K562 (cell line): ENCODE measurements around the gene TAF15. TPM values are rescaled to one million over a fixed set of nuclear protein-coding genes. Genes with fewer than 3 reads are reported as not detected.

Source experiments
- ATAC-seq: fragments of 200-7000 bp; cut with Tn5 transposase; 3 replicates; pipeline ENCODE4 v1.9.1; 2020; ENCODE audit warnings: moderate library complexity
- BruUV-seq: library from RNA; stranded (reverse); fragments of 400-500 nt; replicated peaks from 2 replicates; lab custom pipeline; 2021; lab: Mats Ljungman, UMichigan
- CTCF ChIA-PET: fragments of 300-600 bp; formaldehyde crosslinking; extraction: SDS; loops from one replicate; lab custom pipeline; 2021; ENCODE audit warnings: low intra/inter-chr PET ratio; lab: Yijun Ruan, JAX
- POLR2A ChIA-PET: fragments of 300-600, 350-650 bp; sonication (Branson Sonifier 250); formaldehyde crosslinking; extraction: SDS; loops from one replicate; lab custom pipeline; 2021; ENCODE audit warnings: antibody characterized with exemption, inconsistent platforms; lab: Yijun Ruan, JAX
- DNase-seq, 4 experiments: peaks; one replicate each; pipeline versions ENCODE4 v3.0.0 to v3.0.0-alpha.2; 2011 to 2018; ENCODE audit warnings: low spot score in 3 of 4, mixed read lengths in 3 of 4; ENCODE audit errors: extremely low read depth in 1 of 4
- FAIRE-seq: peaks from 2 replicates; lab custom pipeline; 2011; peaks lifted over from hg19 to GRCh38; lab: Jason Lieb, UNC
- H2AFZ ChIP-seq: 2 replicates; pipeline ENCODE4 v1.6.0; 2011; ENCODE audit warnings: low read depth, low read length, control low read depth, inconsistent platforms
- H3K27ac ChIP-seq: fragments of 200-600 bp; 3 replicates; pipeline ENCODE4 v1.8.0; 2011; ENCODE audit warnings: low read depth, mild to moderate bottlenecking, control low read depth, inconsistent platforms, low read length, moderate library complexity, mixed read lengths; ENCODE audit errors: extremely low read depth
- H3K27me3 ChIP-seq, 2 experiments: fragments of 300-600 bp in 1 of 2; 2 replicates in 1 of 2; 3 replicates in 1 of 2; pipeline versions ENCODE4 v1.6.0 to v1.8.0; 2011; ENCODE audit warnings: inconsistent platforms in 2 of 2, low read length in 2 of 2, mild to moderate bottlenecking in 1 of 2, mixed read lengths in 1 of 2, moderate library complexity in 1 of 2; ENCODE audit not compliant: control insufficient read depth in 2 of 2, insufficient read depth in 2 of 2
- H3K36me3 ChIP-seq: fragments of 300-600 bp; 3 replicates; pipeline ENCODE4 v1.8.0; 2011; ENCODE audit warnings: mild to moderate bottlenecking, low read length, inconsistent platforms; ENCODE audit not compliant: control insufficient read depth, insufficient read depth
- H3K4me1 ChIP-seq, 2 experiments: fragments of 200-600 bp in 1 of 2; replicated peaks in 1 of 2; 2 replicates in 1 of 2; 3 replicates in 1 of 2; pipeline versions ENCODE4 v1.5.1 to v1.8.0; 2011; ENCODE audit warnings: inconsistent platforms in 2 of 2, low read length in 2 of 2, mild to moderate bottlenecking in 1 of 2, mixed read lengths in 1 of 2, moderate library complexity in 1 of 2; ENCODE audit not compliant: control insufficient read depth in 2 of 2, insufficient read depth in 2 of 2
- H3K4me2 ChIP-seq: 2 replicates; pipeline ENCODE4 v1.6.1; 2011; ENCODE audit warnings: low read length, control low read depth, inconsistent platforms, mixed read lengths; ENCODE audit not compliant: insufficient read depth
- H3K4me3 ChIP-seq: fragments of 200-600 bp; sonication (generic), shearing (Covaris generic); 2 replicates; pipeline ENCODE4 v1.5.1; 2016; ENCODE audit warnings: control low read depth, inconsistent platforms
- H3K79me2 ChIP-seq: fragments of 200-600 bp; 3 replicates; pipeline ENCODE4 v1.8.0; 2011; ENCODE audit warnings: low read length, inconsistent platforms; ENCODE audit not compliant: control insufficient read depth, insufficient read depth
- H3K9ac ChIP-seq, 2 experiments: 2 replicates each; pipeline versions ENCODE4 v1.6.0 to v1.6.1; 2011; ENCODE audit warnings: low read depth in 2 of 2, low read length in 2 of 2, control low read depth in 1 of 2, inconsistent platforms in 1 of 2, mild to moderate bottlenecking in 1 of 2, mixed read lengths in 1 of 2; ENCODE audit not compliant: insufficient read depth in 1 of 2
- H3K9me1 ChIP-seq: one replicate; pipeline ENCODE4 v1.6.0; 2011; ENCODE audit warnings: inconsistent platforms, mild to moderate bottlenecking, low read length, moderate library complexity; ENCODE audit not compliant: control insufficient read depth, insufficient read depth
- H3K9me3 ChIP-seq: replicated peaks from 2 replicates; pipeline ENCODE4 v1.5.1; 2011; ENCODE audit warnings: low read depth, low read length, inconsistent platforms; ENCODE audit not compliant: control insufficient read depth, insufficient read depth
- H4K20me1 ChIP-seq: replicated peaks from 2 replicates; pipeline ENCODE4 v1.6.1; 2011; ENCODE audit warnings: low read length, inconsistent platforms, mixed read lengths; ENCODE audit not compliant: control insufficient read depth, insufficient read depth
- ARID4B ChIP-seq: sonication (generic); formaldehyde crosslinking; IDR thresholded peaks from 2 replicates; pipeline ENCODE4 v1.8.0; 2022; ENCODE audit warnings: mild to moderate bottlenecking, missing genetic modification reagents
- DPF2 ChIP-seq: fragments of 450-650 bp; IDR thresholded peaks from 2 replicates; pipeline ENCODE4 v1.6.1; 2016
- NFE2L1 ChIP-seq: fragments of 450-650 bp; IDR thresholded peaks from 2 replicates; pipeline ENCODE4 v1.6.1; 2016; ENCODE audit warnings: missing genetic modification characterization, low read depth, mild to moderate bottlenecking, missing compliant biosample characterization, moderate library complexity, borderline replicate concordance
- NFIC ChIP-seq: fragments of 450-650 bp; IDR thresholded peaks from 2 replicates; pipeline ENCODE4 v1.6.1; 2017; ENCODE audit warnings: mild to moderate bottlenecking, inconsistent platforms
- PURB ChIP-seq: sonication (generic); formaldehyde crosslinking; IDR thresholded peaks from 2 replicates; pipeline ENCODE4 v1.9.0; 2021; ENCODE audit warnings: low read depth, mild to moderate bottlenecking, missing genetic modification reagents
- TRIM28 ChIP-seq: fragments of 450-650 bp; IDR thresholded peaks from 2 replicates; pipeline ENCODE4 v1.6.1; 2017
- WGBS: fragments of 100-300 bp; shearing (Covaris generic); methylation state at CpG from one replicate; pipeline ENCODE4 v1.1.6; 2016; ENCODE audit warnings: low coverage, mixed read lengths; ENCODE audit not compliant: insufficient coverage; ENCODE audit errors: missing lambda C conversion rate; 5-methylcytosine and 5-hydroxymethylcytosine counted together
- in situ Hi-C: fragments of 300-500 bp; cut with MboI; formaldehyde crosslinking; loops from 4 replicates; pipeline ENCODE4 v1.15.0; 2018; ENCODE audit warnings: inconsistent platforms, mixed read lengths
- intact Hi-C: fragments of 100-400 bp; cut with micrococcal nuclease; formaldehyde crosslinking; loops from 2 replicates; pipeline ENCODE4 v1.14.2; 2022
- polyA plus RNA-seq, 8 experiments: library from polyadenylated mRNA; depleted of rRNA in 4 of 8; stranded (reverse) in 5 of 8; unstranded in 3 of 8; fragments of >200 nt; fragmentation: Nextera tagmentation in 2 of 8; fragmentation: Illumina TruSeq in 1 of 8; extraction: Ambion mirVana in 2 of 8; extraction: Trizol in 1 of 8; gene quantifications; 2 replicates each; pipeline versions ENCODE4 v1.2.1 to v1.2.3, GENCODE V29; 2011 to 2014; ENCODE audit warnings: inconsistent platforms in 1 of 8, missing spikeins in 1 of 8
- total RNA-seq, 7 experiments: library from RNA; depleted of rRNA in 6 of 7; stranded (reverse); fragments of >200 nt in 6 of 7; fragmentation: Illumina TruSeq in 2 of 7; extraction: Trizol in 2 of 7; gene quantifications; 2 replicates each; pipeline versions ENCODE4 v1.2.1 to v1.2.3, GENCODE V29; 2011 to 2021; ENCODE audit warnings: low replicate concordance in 1 of 7
- TF ChIP-seq, protein P1 (sequence below): fragments of 450-650 bp; conservative IDR thresholded peaks from 2 replicates; pipeline ENCODE4 v1.6.1; 2016; ENCODE audit warnings: missing genetic modification characterization, low read depth, mild to moderate bottlenecking, missing compliant biosample characterization, moderate library complexity

Gene TAF15
- total and polyA plus RNA-seq, 9 of the 15 experiments (the other 6 are each of a cell fraction or from before 2014, with no cell fraction given): 4.1 to 272 (median 56.8) TPM

DNA sequence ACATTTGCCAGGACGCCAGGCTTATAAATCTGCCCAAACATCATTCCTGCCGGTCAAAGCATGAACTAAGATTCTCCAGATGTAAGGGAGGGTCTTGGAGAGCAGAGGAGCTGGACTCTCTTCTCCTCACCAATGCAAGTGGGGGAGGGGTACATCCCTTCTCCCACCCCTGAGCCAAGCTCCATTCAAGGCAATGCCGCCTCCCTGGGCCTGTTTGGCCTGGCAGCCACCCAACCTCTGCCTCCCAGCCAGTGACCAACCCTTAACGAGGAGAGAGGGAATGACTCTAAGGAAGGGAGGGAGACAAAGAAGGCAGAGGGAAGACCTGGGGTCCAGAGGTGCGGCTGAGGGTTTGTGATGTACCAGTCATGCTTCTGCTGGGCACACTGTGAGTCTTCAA lies 34.8 kb upstream of the TAF15 start (continued):
- no peak for TF ChIP-seq PURB (CRISPR knock-in tag)

DNA sequence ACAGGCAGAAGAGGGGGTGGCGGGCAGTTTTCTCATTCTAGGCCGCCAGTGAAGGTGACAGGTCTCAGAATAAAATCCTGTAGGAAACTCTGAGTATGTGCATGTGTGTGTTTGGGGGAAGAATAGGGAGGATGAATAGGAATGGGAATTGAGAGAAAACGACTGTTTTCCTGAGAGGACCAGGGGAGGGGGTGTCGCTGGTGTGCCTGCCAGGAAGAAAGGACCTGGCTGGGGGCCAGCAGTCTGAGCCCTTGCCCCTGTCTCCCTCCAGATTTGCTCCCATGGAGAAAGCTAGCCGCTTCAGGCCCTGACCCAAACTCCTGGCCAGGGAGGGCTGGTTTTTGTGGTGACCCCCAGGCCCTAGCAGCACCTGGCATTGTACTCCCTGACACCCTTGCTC lies 34.2 kb upstream of the TAF15 start:
- CTCF ChIA-PET: no interaction called here
- POLR2A ChIA-PET: interaction anchor here (0.6 to 1.2 kb wide), 3 partner anchors 10 to 114 kb away, joined by 3 read pairs; no protein-coding TSS in a partner anchor
- H3K4me1 ChIP-seq: peaks cover 0 to 7% of the 10 kb centered on the region in 2 experiments; a peak in 2 of 5 replicates
- in situ Hi-C loops (no loop called here), intact Hi-C loops (no loop called here)
- FAIRE-seq (no peak), DNase-seq (no peak), ATAC-seq (no peak)
- H3K79me2 ChIP-seq: no peaks in the 10 kb centered on the region
- no peaks in the 10 kb centered on the region; the same call in 1 of the 2 replicates for H4K20me1 ChIP-seq
- H3K27me3 ChIP-seq: peaks cover 64 to 69% of the 10 kb centered on the region in 2 experiments
- H3K36me3 ChIP-seq: no peaks in the 10 kb centered on the region
- H3K27ac ChIP-seq: no peak overlapping the region
- H3K4me3 ChIP-seq: no peak overlapping the region
- no peak overlapping the region for H3K4me2 ChIP-seq
- H3K9me3 ChIP-seq: no peaks in the 10 kb centered on the region
- whole genome bisulfite sequencing: 0% methylated on average over 5 of the region's 5 CpGs
- no peak overlapping the region for H2AFZ ChIP-seq
- no TSS peak for BruUV-seq
- no peak overlapping the region for H3K9ac ChIP-seq
- no peaks in the 10 kb centered on the region for H3K9me1 ChIP-seq
- TF ChIP-seq NFE2L1 (no peak), TRIM28 (no peak), DPF2 (no peak), ARID4B (no peak), NFIC (0 out of 2 replicates have a peak, but pooled peaks have one; percentile 21)
- TF ChIP-seq, protein P1, sequence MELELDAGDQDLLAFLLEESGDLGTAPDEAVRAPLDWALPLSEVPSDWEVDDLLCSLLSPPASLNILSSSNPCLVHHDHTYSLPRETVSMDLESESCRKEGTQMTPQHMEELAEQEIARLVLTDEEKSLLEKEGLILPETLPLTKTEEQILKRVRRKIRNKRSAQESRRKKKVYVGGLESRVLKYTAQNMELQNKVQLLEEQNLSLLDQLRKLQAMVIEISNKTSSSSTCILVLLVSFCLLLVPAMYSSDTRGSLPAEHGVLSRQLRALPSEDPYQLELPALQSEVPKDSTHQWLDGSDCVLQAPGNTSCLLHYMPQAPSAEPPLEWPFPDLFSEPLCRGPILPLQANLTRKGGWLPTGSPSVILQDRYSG (tag): no peak
